SU-DHL-6 (cell line): ENCODE results near the gene YEATS2.

ENCODE experiments used
- H2AFZ ChIP-seq: fragments of 200-600 bp; sonication (generic); 2 replicates; pipeline ENCODE4 v1.6.1; 2014; ENCODE audit warnings: low read depth, mild to moderate bottlenecking, moderate library complexity, mixed read lengths, antibody characterized with exemption, low read length; ENCODE audit not compliant: severe bottlenecking
- H3F3A ChIP-seq: fragments of 200-600 bp; shearing (Covaris generic); 2 replicates; pipeline ENCODE4 v1.6.0; 2016; ENCODE audit warnings: antibody characterized with exemption, mild to moderate bottlenecking; ENCODE audit not compliant: insufficient read depth
- H3K27ac ChIP-seq: fragments of 200-600 bp; sonication (generic); 2 replicates; pipeline ENCODE4 v1.5.1; 2016; ENCODE audit warnings: low read depth, mild to moderate bottlenecking, low read length, moderate library complexity, mixed read lengths
- H3K27me3 ChIP-seq: fragments of 200-600 bp; sonication (generic), shearing (Covaris generic); 2 replicates; pipeline ENCODE4 v1.6.0; 2014; ENCODE audit warnings: mild to moderate bottlenecking, low read length
- H3K36me3 ChIP-seq: fragments of 200-600 bp; sonication (generic); 2 replicates; pipeline ENCODE4 v1.6.1; 2014; ENCODE audit warnings: mild to moderate bottlenecking, low read length, mixed read lengths
- H3K4me2 ChIP-seq: fragments of 300-600, 200-600 bp; shearing (Covaris generic), sonication (generic); 2 replicates; pipeline ENCODE4 v1.6.0; 2014; ENCODE audit warnings: low read length, low read depth, mild to moderate bottlenecking; ENCODE audit not compliant: poor library complexity, severe bottlenecking
- H3K4me3 ChIP-seq: fragments of 200-600 bp; sonication (generic); 2 replicates; pipeline ENCODE4 v1.5.1; 2014; ENCODE audit warnings: antibody characterized with exemption, low read length, mild to moderate bottlenecking, mixed read lengths; ENCODE audit not compliant: insufficient read depth, poor library complexity, severe bottlenecking
- H3K79me2 ChIP-seq: fragments of 200-600 bp; sonication (generic); 2 replicates; pipeline ENCODE4 v1.6.1; 2014; ENCODE audit warnings: mild to moderate bottlenecking, low read length, moderate library complexity; ENCODE audit not compliant: insufficient read depth
- H3K9ac ChIP-seq: fragments of 200-600 bp; sonication (generic); 2 replicates; pipeline ENCODE4 v1.7.0; 2014; ENCODE audit warnings: mild to moderate bottlenecking, low read length
- H3K9me2 ChIP-seq: fragments of 200-600 bp; sonication (generic); replicated peaks from 2 replicates; pipeline ENCODE4 v1.6.1; 2014; ENCODE audit warnings: low read length; ENCODE audit not compliant: insufficient read depth
- H3K9me3 ChIP-seq: fragments of 200-600 bp; sonication (generic); 2 replicates; pipeline ENCODE4 v1.6.1; 2014; ENCODE audit warnings: low read length, mixed read lengths; ENCODE audit not compliant: insufficient read depth
- H4K20me1 ChIP-seq: fragments of 200-600 bp; sonication (generic); 2 replicates; pipeline ENCODE4 v1.6.1; 2014; ENCODE audit warnings: low read depth, mild to moderate bottlenecking, antibody characterized with exemption, low read length, moderate library complexity, mixed read lengths
- CTCF ChIP-seq: fragments of 200-600 bp; sonication (generic); IDR thresholded peaks from one replicate; pipeline ENCODE4 v1.5.1; 2017; ENCODE audit warnings: antibody characterized with exemption, mild to moderate bottlenecking, low read length, moderate library complexity; ENCODE audit not compliant: insufficient read depth, poor library complexity, severe bottlenecking
- EZH2phosphoT487 ChIP-seq: fragments of 200-600 bp; sonication (generic), shearing (Covaris generic); conservative IDR thresholded peaks from 2 replicates; pipeline ENCODE4 v1.6.1; 2018; ENCODE audit warnings: mild to moderate bottlenecking, antibody characterized with exemption, low read length, moderate library complexity, mixed read lengths

Gene YEATS2

DNA sequence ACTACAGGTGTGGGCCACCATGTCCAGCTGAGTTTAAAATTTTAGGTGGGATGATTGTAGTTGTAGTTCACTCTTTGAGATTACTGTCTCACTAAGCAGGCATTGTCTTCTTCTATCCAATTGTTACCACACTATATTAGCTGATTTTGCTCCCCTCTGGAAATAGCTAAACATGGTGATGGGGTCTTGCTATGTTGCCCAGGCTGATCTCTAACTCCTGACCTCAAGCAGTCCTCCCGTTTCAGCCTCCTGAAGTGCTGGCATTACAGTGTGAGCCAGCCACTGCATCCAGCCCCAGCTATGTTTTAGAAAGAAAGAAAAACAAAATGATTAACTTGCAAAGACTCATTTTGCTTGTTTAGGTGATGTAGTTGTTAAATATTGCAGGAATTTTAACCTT lies 30.6 kb downstream of the YEATS2 start:
- H3K36me3 ChIP-seq: peaks cover 51% of the 10 kb centered on the region
- no peaks in the 10 kb centered on the region for H4K20me1 ChIP-seq
- no peaks in the 10 kb centered on the region for H3K27me3 ChIP-seq
- no peak overlapping the region for H3K4me3 ChIP-seq
- H2AFZ ChIP-seq: no peak overlapping the region
- no peak overlapping the region for H3K4me2 ChIP-seq
- no peaks in the 10 kb centered on the region for H3K9me3 ChIP-seq
- no peak overlapping the region for H3K27ac ChIP-seq
- H3K9ac ChIP-seq: no peak overlapping the region
- peaks cover 3% of the 10 kb centered on the region; the same call in 1 of the 2 replicates for H3F3A ChIP-seq
- H3K79me2 ChIP-seq: no peaks in the 10 kb centered on the region
- no peak for TF ChIP-seq CTCF
- TF ChIP-seq EZH2phosphoT487: no peak
- H3K9me2 ChIP-seq: no peaks in the 10 kb centered on the region

- no peaks in the 10 kb centered on the region for H3K27me3 ChIP-seq
- no peak overlapping the region for H3K27ac ChIP-seq
- no peaks in the 10 kb centered on the region for H3F3A ChIP-seq
- no peak overlapping the region for H3K9ac ChIP-seq
- H4K20me1 ChIP-seq: no peaks in the 10 kb centered on the region
- H2AFZ ChIP-seq: no peak overlapping the region
- no peaks in the 10 kb centered on the region for H3K79me2 ChIP-seq
- no peak for TF ChIP-seq CTCF
- no peak for TF ChIP-seq EZH2phosphoT487
- H3K9me2 ChIP-seq: no peaks in the 10 kb centered on the region
- H3K4me2 ChIP-seq: no peak overlapping the region
- H3K36me3 ChIP-seq: peaks cover 46% of the 10 kb centered on the region
- no peaks in the 10 kb centered on the region for H3K9me3 ChIP-seq
- no peak overlapping the region for H3K4me3 ChIP-seq
Measured at GRCh38 chr3:183730361-183730760, 32.8 kb downstream of the YEATS2 start.

DNA sequence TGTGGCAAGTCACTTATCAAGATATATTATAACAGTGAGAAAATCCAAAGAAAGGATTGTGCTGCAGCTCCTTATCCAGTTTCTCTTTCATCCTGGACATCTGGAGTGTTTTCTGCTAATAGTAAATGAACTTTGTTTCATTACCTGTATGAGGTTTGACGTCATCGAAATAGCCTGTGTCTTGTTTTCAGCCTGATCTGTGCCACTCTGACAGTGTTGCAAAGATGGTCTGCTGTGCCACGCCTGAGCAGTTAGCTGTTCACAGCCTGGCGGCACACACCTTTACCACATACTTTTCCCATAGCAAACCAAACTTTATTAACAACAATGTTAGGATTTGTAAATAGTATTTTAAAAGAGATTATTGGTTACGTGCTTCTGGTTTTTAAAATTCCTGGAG lies 34.0 kb downstream of the YEATS2 start:
- TF ChIP-seq CTCF (no peak), EZH2phosphoT487 (no peak)
- Histone ChIP-seq H3K9ac (no peak overlapping the region), H3K79me2 (no peaks in the 10 kb centered on the region), H2AFZ (no peak overlapping the region), H3K4me2 (no peak overlapping the region), H3K4me3 (no peak overlapping the region), H3K9me3 (no peaks in the 10 kb centered on the region), H3F3A (no peaks in the 10 kb centered on the region), H4K20me1 (no peaks in the 10 kb centered on the region), H3K27me3 (no peaks in the 10 kb centered on the region), H3K27ac (no peak overlapping the region), H3K36me3 (peaks cover 46% of the 10 kb centered on the region), H3K9me2 (no peaks in the 10 kb centered on the region)
